HepG2 (cell line): ENCODE results near the gene INHBE. TPM values are rescaled to one million over a fixed set of nuclear protein-coding genes. Genes with fewer than 3 reads are reported as not detected.

Experiments used
- ATAC-seq: fragments of 200-7000 bp; cut with Tn5 transposase; 3 replicates; pipeline ENCODE4 v1.9.1; 2020; ENCODE audit warnings: mild to moderate bottlenecking, moderate library complexity
- BruUV-seq: library from RNA; stranded (reverse); fragments of 400-500 nt; replicated peaks from 2 replicates; lab custom pipeline; 2021; lab: Mats Ljungman, UMichigan
- CTCF ChIA-PET: fragments of 300-600 bp; formaldehyde crosslinking; extraction: SDS; loops from one replicate; lab custom pipeline; 2021; ENCODE audit warnings: low total read pairs, inconsistent platforms, low intra/inter-chr PET ratio; lab: Yijun Ruan, JAX
- POLR2A ChIA-PET: fragments of 350-600 bp; sonication (Branson Sonifier 250); formaldehyde crosslinking; loops from one replicate; lab custom pipeline; 2020; ENCODE audit warnings: antibody characterized with exemption, inconsistent platforms; lab: Yijun Ruan, JAX
- DNase-seq: peaks from one replicate; pipeline ENCODE4 v3.0.0-alpha.2; 2015; ENCODE audit warnings: low spot score
- FAIRE-seq: peaks from 3 replicates; lab custom pipeline; 2011; peaks lifted over from hg19 to GRCh38; lab: Jason Lieb, UNC
- H2AFZ ChIP-seq: one replicate; pipeline ENCODE4 v1.6.1; 2011; ENCODE audit warnings: low read length, inconsistent platforms
- H3K27ac ChIP-seq: fragments of 300-600 bp; 3 replicates; pipeline ENCODE4 v1.8.0; 2011; ENCODE audit warnings: mixed run types, mild to moderate bottlenecking, mixed read lengths, low read length, inconsistent platforms; ENCODE audit not compliant: insufficient read depth; ENCODE audit errors: extremely low read length
- H3K27me3 ChIP-seq, 2 experiments: fragments of 200-600 bp in 1 of 2; 2 replicates in 1 of 2; 3 replicates in 1 of 2; pipeline versions ENCODE4 v1.6.0 to v1.8.0; 2011; ENCODE audit warnings: low read length in 2 of 2, mild to moderate bottlenecking in 2 of 2, moderate library complexity in 2 of 2, inconsistent platforms in 1 of 2; ENCODE audit not compliant: insufficient read depth in 2 of 2, control insufficient read depth in 1 of 2
- H3K36me3 ChIP-seq, 2 experiments: fragments of 200-600 bp in 1 of 2; replicated peaks in 1 of 2; 2 replicates in 1 of 2; 3 replicates in 1 of 2; pipeline versions ENCODE4 v1.5.1 to v1.8.0; 2011; ENCODE audit warnings: low read length in 2 of 2, inconsistent platforms in 1 of 2; ENCODE audit not compliant: insufficient read depth in 2 of 2, control insufficient read depth in 1 of 2
- H3K4me1 ChIP-seq: 2 replicates; pipeline ENCODE4 v1.5.1; 2012; ENCODE audit warnings: low read length, inconsistent platforms; ENCODE audit not compliant: insufficient read depth
- H3K4me2 ChIP-seq: 2 replicates; pipeline ENCODE4 v1.6.0; 2011; ENCODE audit warnings: low read depth, low read length, inconsistent platforms
- H3K4me3 ChIP-seq, 3 experiments: fragments of 200-600 bp in 1 of 3; sonication (generic), shearing (Covaris generic) in 1 of 3; replicated peaks in 1 of 3; 2 replicates each; pipeline ENCODE4 v1.5.1; 2011 to 2016; ENCODE audit warnings: low read length in 3 of 3, inconsistent platforms in 2 of 3, low read depth in 2 of 3, mild to moderate bottlenecking in 2 of 3, control low read depth in 1 of 3, mixed read lengths in 1 of 3; ENCODE audit not compliant: insufficient read depth in 1 of 3
- H3K79me2 ChIP-seq: one replicate; pipeline ENCODE4 v1.6.1; 2011; ENCODE audit warnings: low read length, inconsistent platforms; ENCODE audit not compliant: insufficient read depth
- H3K9ac ChIP-seq: 2 replicates; pipeline ENCODE4 v1.6.0; 2011; ENCODE audit warnings: mild to moderate bottlenecking, low read depth, low read length, inconsistent platforms; ENCODE audit not compliant: insufficient read depth
- H3K9me3 ChIP-seq: 2 replicates; pipeline ENCODE4 v1.5.1; 2012; ENCODE audit warnings: mild to moderate bottlenecking, low read length
- H4K20me1 ChIP-seq: 2 replicates; pipeline ENCODE4 v1.6.0; 2011; ENCODE audit warnings: inconsistent platforms, mild to moderate bottlenecking, low read length, moderate library complexity; ENCODE audit not compliant: insufficient read depth
- CERS6 ChIP-seq: sonication (generic); formaldehyde crosslinking; IDR thresholded peaks from 2 replicates; pipeline ENCODE4 v1.5.0; 2020; ENCODE audit warnings: missing genetic modification reagents
- IRF1 ChIP-seq: sonication (generic); formaldehyde crosslinking; IDR thresholded peaks from 2 replicates; pipeline ENCODE4 v1.4.0; 2020; ENCODE audit warnings: low read depth, mild to moderate bottlenecking, missing genetic modification reagents
- JUN ChIP-seq: sonication (generic); formaldehyde crosslinking; IDR thresholded peaks from 2 replicates; pipeline ENCODE4 v1.4.0; 2020; ENCODE audit warnings: mild to moderate bottlenecking, missing genetic modification reagents
- MTA3 ChIP-seq: sonication (generic); formaldehyde crosslinking; IDR thresholded peaks from 2 replicates; pipeline ENCODE4 v1.4.0; 2020; ENCODE audit warnings: missing genetic modification reagents
- MYNN ChIP-seq: sonication (generic); formaldehyde crosslinking; IDR thresholded peaks from 2 replicates; pipeline ENCODE4 v1.4.0; 2020; ENCODE audit warnings: mild to moderate bottlenecking, low read depth, missing genetic modification reagents
- SMARCC2 ChIP-seq: fragments of 450-650 bp; IDR thresholded peaks from 2 replicates; pipeline ENCODE4 v1.6.1; 2017; ENCODE audit warnings: antibody characterized with exemption, mild to moderate bottlenecking
- ZFP41 ChIP-seq: sonication (generic); formaldehyde crosslinking; IDR thresholded peaks from 2 replicates; pipeline ENCODE4 v1.4.0; 2020; ENCODE audit warnings: mild to moderate bottlenecking, missing genetic modification reagents, borderline replicate concordance
- ZFP91 ChIP-seq: sonication (generic); formaldehyde crosslinking; IDR thresholded peaks from 2 replicates; pipeline ENCODE4 v1.9.0; 2022; ENCODE audit warnings: missing genetic modification reagents, mild to moderate bottlenecking, borderline replicate concordance
- ZSCAN31 ChIP-seq: sonication (generic); formaldehyde crosslinking; IDR thresholded peaks from 2 replicates; pipeline ENCODE4 v1.5.0; 2020; ENCODE audit warnings: low read depth, mild to moderate bottlenecking, missing genetic modification reagents
- WGBS: methylation state at CpG from one replicate; pipeline ENCODE4 v1.1.6; 2017; ENCODE audit warnings: low lambda C conversion rate; 5-methylcytosine and 5-hydroxymethylcytosine counted together
- in situ Hi-C: cut with HindIII; loops from 2 replicates; pipeline ENCODE4 v1.10.0; 2017; ENCODE audit warnings: low pct_unique_long_range_greater_than_20kb; ENCODE audit not compliant: extremely low pct_ligation_motif_present
- intact Hi-C: fragments of 100-400 bp; cut with micrococcal nuclease; formaldehyde crosslinking; loops from one replicate; pipeline ENCODE4 v1.10.0; 2022; ENCODE audit not compliant: unreplicated experiment
- polyA plus RNA-seq, 8 experiments: library from polyadenylated mRNA; depleted of rRNA in 3 of 8; stranded (reverse) in 7 of 8; unstranded in 1 of 8; fragments of >200 nt; fragmentation: Illumina TruSeq in 4 of 8; extraction: Trizol in 4 of 8; gene quantifications; 2 replicates each; pipeline versions ENCODE4 v1.2.1 to v1.2.3, GENCODE V29; 2011 to 2016; ENCODE audit warnings: low read depth in 4 of 8, missing spikeins in 1 of 8, mixed read lengths in 1 of 8; ENCODE audit not compliant: insufficient read depth in 1 of 8
- total RNA-seq, 5 experiments: library from RNA; depleted of rRNA; stranded (reverse); fragments of >200 nt; fragmentation: Illumina TruSeq; extraction: Trizol; gene quantifications; 2 replicates each; pipeline ENCODE4 v1.2.3, GENCODE V29; 2016; ENCODE audit warnings: low read depth in 1 of 5

The INHBE gene
- total and polyA plus RNA-seq, 2 of the 13 experiments (the other 11 are each of a cell fraction or from before 2014, with no cell fraction given), result 17.0 to 32.0 TPM

DNA sequence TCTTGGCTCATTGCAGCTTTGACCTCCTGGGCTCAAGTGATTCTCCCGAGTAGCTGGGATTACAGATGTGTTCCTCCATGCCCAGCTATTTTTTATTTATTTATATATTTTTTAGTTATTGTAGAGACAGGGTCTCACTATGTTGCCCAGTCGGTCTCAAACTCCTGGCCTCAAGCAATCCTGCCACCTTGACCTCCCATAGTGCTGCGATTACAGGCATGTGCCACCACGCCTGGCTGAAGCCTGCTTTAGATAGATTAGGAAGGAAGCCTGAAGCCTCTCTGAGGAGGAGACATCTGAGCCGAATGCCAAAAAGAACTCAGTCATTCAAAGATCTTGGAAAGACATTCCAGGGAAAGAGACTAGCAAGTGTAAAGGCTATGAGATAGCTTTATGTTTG is 10.4 kb upstream of the INHBE start:
- Histone ChIP-seq H3K27me3 (no peaks in the 10 kb centered on the region), H3K4me3 (no peak overlapping the region), H2AFZ (no peak overlapping the region), H3K9ac (no peak overlapping the region), H3K4me2 (no peak overlapping the region), H4K20me1 (no peaks in the 10 kb centered on the region), H3K4me1 (peaks cover 3% of the 10 kb centered on the region), H3K36me3 (no peaks in the 10 kb centered on the region), H3K27ac (no peak overlapping the region), H3K9me3 (no peaks in the 10 kb centered on the region), H3K79me2 (no peaks in the 10 kb centered on the region)
- 93% methylated on average over 5 of the region's 5 CpGs for WGBS
- in situ Hi-C loops, result no loop called here
- CTCF ChIA-PET, result no interaction called here
- intact Hi-C loops, result no loop called here
- TF ChIP-seq IRF1 (CRISPR knock-in tag) (no peak), ZFP91 (CRISPR knock-in tag) (no peak), CERS6 (CRISPR knock-in tag) (no peak), ZFP41 (no peak), MYNN (CRISPR knock-in tag) (no peak), SMARCC2 (no peak), MTA3 (CRISPR knock-in tag) (no peak), JUN (CRISPR knock-in tag) (no peak), ZSCAN31 (CRISPR knock-in tag) (no peak)
- POLR2A ChIA-PET, result interaction anchor here (1.1 kb wide), 1 partner anchor 10 kb away, joined by 3 read pairs; the partner anchor contains the start of gene INHBC
- ATAC-seq (no peak), FAIRE-seq (no peak), DNase-seq (no peak)
- BruUV-seq, result no TSS peak
